Mammary epithelial cell (primary cell): ENCODE data around the gene PHYKPL.

Experiments used
- EZH2 ChIP-seq: IDR thresholded peaks from 2 replicates; pipeline ENCODE4 v1.6.1; 2012; ENCODE audit warnings: low read length, inconsistent platforms, borderline replicate concordance
- TF ChIP-seq, protein P1 (sequence below), 2 donors: IDR thresholded peaks in 1 of 2; conservative IDR thresholded peaks in 1 of 2; 2 replicates each; pipeline ENCODE4 v1.5.1; 2011 to 2012; ENCODE audit warnings: inconsistent platforms in 2 of 2, low read length in 2 of 2, mild to moderate bottlenecking in 2 of 2, control low read depth in 1 of 2, low read depth in 1 of 2; ENCODE audit not compliant: insufficient read depth in 1 of 2; ENCODE audit errors: extremely low read depth in 1 of 2

GRCh38 chr5:178282391-178282790 is 49.8 kb upstream of the PHYKPL start:
- TF ChIP-seq, protein P1, sequence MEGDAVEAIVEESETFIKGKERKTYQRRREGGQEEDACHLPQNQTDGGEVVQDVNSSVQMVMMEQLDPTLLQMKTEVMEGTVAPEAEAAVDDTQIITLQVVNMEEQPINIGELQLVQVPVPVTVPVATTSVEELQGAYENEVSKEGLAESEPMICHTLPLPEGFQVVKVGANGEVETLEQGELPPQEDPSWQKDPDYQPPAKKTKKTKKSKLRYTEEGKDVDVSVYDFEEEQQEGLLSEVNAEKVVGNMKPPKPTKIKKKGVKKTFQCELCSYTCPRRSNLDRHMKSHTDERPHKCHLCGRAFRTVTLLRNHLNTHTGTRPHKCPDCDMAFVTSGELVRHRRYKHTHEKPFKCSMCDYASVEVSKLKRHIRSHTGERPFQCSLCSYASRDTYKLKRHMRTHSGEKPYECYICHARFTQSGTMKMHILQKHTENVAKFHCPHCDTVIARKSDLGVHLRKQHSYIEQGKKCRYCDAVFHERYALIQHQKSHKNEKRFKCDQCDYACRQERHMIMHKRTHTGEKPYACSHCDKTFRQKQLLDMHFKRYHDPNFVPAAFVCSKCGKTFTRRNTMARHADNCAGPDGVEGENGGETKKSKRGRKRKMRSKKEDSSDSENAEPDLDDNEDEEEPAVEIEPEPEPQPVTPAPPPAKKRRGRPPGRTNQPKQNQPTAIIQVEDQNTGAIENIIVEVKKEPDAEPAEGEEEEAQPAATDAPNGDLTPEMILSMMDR (conservative IDR thresholded peaks at IDR 0.05 in 1 of 2, IDR thresholded peaks at IDR 0.05 in 1 of 2; ENCODE audit: extremely low read depth in 1 of 2, insufficient read depth in 1 of 2, low read depth in 1 of 2, low read length in 2 of 2): no peak
- no peak for TF ChIP-seq EZH2
